Activated CD4-positive, alpha-beta T cell treated with anti-CD3 and anti-CD28 coated beads for 36 hours (primary cell): ENCODE results near the gene LIAS. TPM values are rescaled to one million over a fixed set of nuclear protein-coding genes. Genes with fewer than 3 reads are reported as not detected.

Experiments
- ATAC-seq: fragments of 200-7000 bp; cut with Tn5 transposase; one replicate; pipeline ENCODE4 v1.10.0; 2021; ENCODE audit warnings: mild to moderate bottlenecking, moderate library complexity
- CTCF ChIA-PET: fragments of 350-600 bp; sonication (Branson Sonifier 250); formaldehyde crosslinking; loops from one replicate; lab custom pipeline; 2021; ENCODE audit warnings: antibody characterized with exemption; lab: Charles Lee
- POLR2A ChIA-PET: fragments of 350-600 bp; sonication (Branson Sonifier 250); formaldehyde crosslinking; loops from one replicate; lab custom pipeline; 2021; ENCODE audit warnings: antibody characterized with exemption, inconsistent platforms; lab: Charles Lee
- DNase-seq: peaks from one replicate; pipeline ENCODE4 v3.0.0-alpha.2; 2020
- H3K27ac Mint-ChIP-seq: one replicate; pipeline ENCODE4 v1.8.0; 2021; ENCODE audit warnings: mixed read lengths
- H3K27me3 Mint-ChIP-seq: one replicate; pipeline ENCODE4 v1.8.0; 2021; ENCODE audit warnings: mixed read lengths
- H3K36me3 Mint-ChIP-seq: one replicate; pipeline ENCODE4 v1.8.0; 2021; ENCODE audit warnings: low read depth, mixed read lengths
- H3K4me1 Mint-ChIP-seq: one replicate; pipeline ENCODE4 v1.8.0; 2021; ENCODE audit warnings: mixed read lengths
- H3K4me3 Mint-ChIP-seq: one replicate; pipeline ENCODE4 v1.8.0; 2021; ENCODE audit warnings: mild to moderate bottlenecking, moderate library complexity, mixed read lengths
- H3K9me3 Mint-ChIP-seq: one replicate; pipeline ENCODE4 v1.8.0; 2021; ENCODE audit warnings: low read depth, mixed read lengths
- intact Hi-C, 2 experiments: fragments of 100-400 bp; cut with DNase I in 1 of 2; cut with micrococcal nuclease in 1 of 2; formaldehyde crosslinking; loops; one replicate each; pipeline versions ENCODE4 v1.14.2 to v1.15.1; 2022 to 2024; cut with DNase I, micrococcal nuclease
- total RNA-seq, 2 experiments: library from RNA; stranded (reverse); gene quantifications; one replicate each; pipeline ENCODE4 v1.2.3, GENCODE V29; 2021

LIAS gene
- total RNA-seq, 2 experiments from 2014 or later = 30.7 to 35.5 TPM

DNA sequence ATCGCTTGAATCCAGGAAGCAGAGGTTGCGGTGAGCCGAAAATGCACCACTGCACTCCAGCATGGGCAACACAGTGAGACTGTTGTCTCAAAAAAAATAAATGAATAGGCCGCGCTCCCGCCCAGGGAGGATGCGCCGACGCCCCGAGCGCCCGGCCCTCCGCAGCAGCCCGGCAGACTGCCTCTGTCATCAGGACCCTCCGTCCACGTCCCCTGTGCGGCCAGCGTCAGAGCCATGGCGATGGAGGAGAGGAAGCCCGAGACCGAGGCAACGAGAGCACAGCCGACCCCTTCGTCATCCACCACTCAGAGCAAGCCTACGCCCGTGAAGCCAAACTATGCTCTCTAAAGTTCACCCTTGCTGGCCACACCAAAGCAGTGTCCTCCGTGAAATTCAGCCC, 21.4 kb downstream of the LIAS start:
- Mint-ChIP-seq H3K36me3 (peaks cover 7% of the 10 kb centered on the region), H3K9me3 (no peaks in the 10 kb centered on the region), H3K4me1 (no peaks in the 10 kb centered on the region), H3K27me3 (no peaks in the 10 kb centered on the region), H3K27ac (no peak overlapping the region), H3K4me3 (no peak overlapping the region)
- POLR2A ChIA-PET = no interaction called here
- intact Hi-C loops = no loop called here
- DNase-seq (no peak), ATAC-seq (no peak)
- CTCF ChIA-PET = no interaction called here

DNA sequence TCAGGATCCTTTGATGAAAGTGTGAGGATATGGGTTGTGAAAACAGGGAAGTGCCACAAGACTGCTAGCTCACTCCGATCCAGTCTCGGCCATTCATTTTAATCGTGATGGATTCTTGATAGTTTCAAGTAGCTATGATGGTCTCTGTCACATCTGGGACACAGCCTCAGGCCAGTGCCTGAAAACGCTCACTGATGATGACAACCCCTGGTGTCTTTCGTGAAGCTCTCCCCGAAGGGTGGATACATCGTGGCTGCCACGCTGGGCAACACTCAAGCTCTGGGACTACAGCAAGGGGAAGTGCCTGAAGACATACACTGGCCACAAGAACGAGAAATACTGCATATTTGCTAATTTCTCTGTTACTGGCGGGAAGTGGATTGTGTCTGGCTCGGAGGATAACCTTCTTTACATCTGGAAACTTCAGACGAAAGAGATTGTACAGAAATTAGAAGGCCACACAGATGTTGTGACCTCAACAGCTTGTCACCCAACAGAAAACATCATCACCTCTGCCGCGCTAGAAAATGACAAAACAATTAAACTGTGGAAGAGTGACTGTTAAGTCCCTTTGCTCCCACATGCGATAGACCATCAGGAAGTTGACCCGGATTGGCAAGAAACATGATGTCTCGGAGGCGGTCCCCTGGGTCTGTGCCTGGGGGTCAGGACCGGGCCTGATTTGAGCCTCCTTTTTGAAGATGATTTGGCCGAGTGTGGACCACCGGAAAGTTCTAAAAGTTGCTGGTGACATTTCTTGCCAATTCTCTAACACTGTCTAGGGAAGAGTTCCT, 22.2 kb downstream of the LIAS start:
- no peak for DNase-seq
- H3K9me3 Mint-ChIP-seq = no peaks in the 10 kb centered on the region
- ChIA-PET POLR2A (no interaction called here), CTCF (interaction anchor here (0.6 to 0.7 kb wide), 2 partner anchors 10 to 37 kb away, joined by 3 read pairs; no protein-coding TSS in a partner anchor)
- H3K4me3 Mint-ChIP-seq = no peak overlapping the region
- H3K36me3 Mint-ChIP-seq = peaks cover 7% of the 10 kb centered on the region
- ATAC-seq = no peak
- H3K27ac Mint-ChIP-seq = no peak overlapping the region
- intact Hi-C loops = no loop called here
- H3K27me3 Mint-ChIP-seq = no peaks in the 10 kb centered on the region
- no peaks in the 10 kb centered on the region for H3K4me1 Mint-ChIP-seq

DNA sequence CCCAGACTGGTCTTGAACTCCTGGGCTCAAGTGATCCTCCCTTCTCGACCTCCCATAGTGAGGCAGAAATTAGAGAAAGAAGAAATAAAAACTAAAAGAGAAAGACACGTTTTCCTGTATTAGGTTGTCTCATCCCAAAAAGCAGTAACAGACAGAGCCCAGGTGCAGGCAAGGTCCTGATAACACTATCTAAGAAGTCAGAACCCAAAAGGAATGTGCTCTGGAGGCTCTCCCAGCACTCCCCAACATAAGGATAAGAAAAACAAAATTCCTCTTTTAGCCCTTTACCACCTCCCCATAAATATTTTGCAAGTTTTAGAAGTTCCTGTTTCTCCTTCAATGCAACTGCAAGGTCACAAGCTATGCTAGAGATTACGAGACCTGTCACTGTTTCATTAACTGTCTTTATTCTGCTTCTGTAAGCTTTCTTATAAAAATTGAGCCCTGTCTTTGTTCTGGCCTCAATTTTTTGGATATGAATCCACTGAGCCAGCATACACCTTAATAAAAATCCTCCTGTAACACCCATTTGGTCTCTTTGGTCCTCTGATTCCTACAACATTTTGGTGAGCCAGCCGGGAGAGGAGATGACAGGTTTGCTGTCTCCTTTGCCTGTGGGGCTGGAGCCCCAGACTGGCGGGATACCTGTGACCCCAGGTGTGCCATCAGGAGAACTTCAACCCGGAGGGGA, 25.9 kb downstream of the LIAS start:
- ChIA-PET CTCF (interaction anchor here (0.7 kb wide), 1 partner anchor 411 kb away, joined by 3 read pairs; no protein-coding TSS in a partner anchor), POLR2A (no interaction called here)
- ATAC-seq (no peak), DNase-seq (no peak)
- no peaks in the 10 kb centered on the region for H3K4me1 Mint-ChIP-seq
- H3K27me3 Mint-ChIP-seq = no peaks in the 10 kb centered on the region
- H3K27ac Mint-ChIP-seq = no peak overlapping the region
- H3K9me3 Mint-ChIP-seq = no peaks in the 10 kb centered on the region
- intact Hi-C loops = no loop called here
- no peak overlapping the region for H3K4me3 Mint-ChIP-seq
- no peaks in the 10 kb centered on the region for H3K36me3 Mint-ChIP-seq

DNA sequence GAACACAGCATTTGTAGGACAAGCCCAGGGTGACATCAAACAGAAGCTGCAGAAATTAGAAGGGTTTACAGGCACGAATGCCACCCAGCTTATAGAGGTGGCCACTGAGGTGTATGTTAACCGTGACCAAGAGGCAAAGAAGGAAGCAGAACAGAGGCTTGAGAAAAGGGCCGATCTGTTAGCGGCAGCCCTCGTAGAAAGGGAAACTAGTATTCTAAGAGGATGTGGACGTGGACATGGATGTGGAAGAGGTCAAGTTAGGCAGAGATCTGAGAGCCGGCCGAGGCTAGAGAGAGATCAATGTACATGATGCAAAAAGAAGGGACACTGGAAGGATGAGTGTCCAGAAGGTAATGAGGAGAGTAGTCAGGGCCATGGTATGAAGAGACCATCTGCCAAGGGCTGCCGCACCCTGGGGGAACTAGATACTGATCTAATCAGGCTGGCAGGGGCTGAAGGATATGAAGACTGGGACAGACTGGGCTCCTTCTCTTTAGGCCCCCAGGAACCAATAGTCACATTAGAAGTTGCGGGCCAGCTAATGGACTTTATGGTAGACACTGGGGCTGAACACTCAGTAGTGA, 27.5 kb downstream of the LIAS start:
- no peaks in the 10 kb centered on the region for H3K36me3 Mint-ChIP-seq
- no peaks in the 10 kb centered on the region for H3K9me3 Mint-ChIP-seq
- no peaks in the 10 kb centered on the region for H3K27me3 Mint-ChIP-seq
- ATAC-seq = no peak
- ChIA-PET POLR2A (no interaction called here), CTCF (no interaction called here)
- DNase-seq = no peak
- intact Hi-C loops = no loop called here
- H3K4me1 Mint-ChIP-seq = no peaks in the 10 kb centered on the region
- H3K4me3 Mint-ChIP-seq = no peak overlapping the region
- no peak overlapping the region for H3K27ac Mint-ChIP-seq

DNA sequence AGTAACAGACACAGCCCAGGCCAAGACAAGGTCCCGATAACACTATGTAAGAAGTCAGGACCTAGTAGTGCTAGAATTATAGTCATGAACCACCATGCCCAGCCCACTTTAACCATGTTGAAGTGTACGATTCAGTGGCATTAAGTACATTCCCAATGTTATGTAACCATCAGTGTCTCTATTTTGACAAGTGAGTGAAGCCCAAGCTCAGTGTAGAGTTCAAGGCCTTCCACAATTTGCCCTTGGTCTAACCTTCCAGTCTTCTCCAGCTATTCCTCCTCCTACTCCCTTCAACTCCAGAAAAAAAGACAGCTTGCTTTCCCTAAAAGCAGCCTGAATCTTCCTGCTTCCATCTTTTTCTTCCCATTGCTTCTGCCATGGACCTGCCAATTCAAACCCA, 31.5 kb downstream of the LIAS start:
- no peaks in the 10 kb centered on the region for H3K36me3 Mint-ChIP-seq
- no peak overlapping the region for H3K4me3 Mint-ChIP-seq
- no peak for ATAC-seq
- ChIA-PET POLR2A (no interaction called here), CTCF (no interaction called here)
- no peak for DNase-seq
- H3K4me1 Mint-ChIP-seq = no peaks in the 10 kb centered on the region
- intact Hi-C loops = no loop called here
- no peaks in the 10 kb centered on the region for H3K9me3 Mint-ChIP-seq
- H3K27me3 Mint-ChIP-seq = no peaks in the 10 kb centered on the region
- H3K27ac Mint-ChIP-seq = no peak overlapping the region

DNA sequence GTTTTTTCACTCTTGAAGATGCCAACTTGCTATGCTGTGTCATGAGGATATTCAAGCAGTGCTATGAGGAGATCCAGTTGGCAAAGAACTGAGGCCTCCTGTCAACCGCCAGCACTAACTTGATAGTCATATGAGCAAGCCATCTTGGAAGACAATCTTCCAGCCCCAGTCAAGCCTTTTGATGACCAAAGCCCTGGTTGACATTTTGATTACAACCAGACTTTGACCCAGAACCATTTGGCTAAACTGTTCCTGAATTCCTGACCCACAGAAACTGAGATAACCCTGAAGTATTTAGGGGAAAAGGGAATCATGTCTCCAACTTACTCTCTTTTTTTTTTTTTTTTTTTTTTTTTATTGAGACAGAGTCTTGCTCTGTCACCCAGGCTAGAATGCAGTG, 35.5 kb downstream of the LIAS start:
- Mint-ChIP-seq H3K4me3 (no peak overlapping the region), H3K9me3 (no peaks in the 10 kb centered on the region), H3K36me3 (peaks cover 9% of the 10 kb centered on the region), H3K4me1 (no peaks in the 10 kb centered on the region), H3K27me3 (no peaks in the 10 kb centered on the region), H3K27ac (no peak overlapping the region)
- CTCF ChIA-PET = no interaction called here
- intact Hi-C loops = no loop called here
- POLR2A ChIA-PET = no interaction called here
- ATAC-seq (no peak), DNase-seq (no peak)

DNA sequence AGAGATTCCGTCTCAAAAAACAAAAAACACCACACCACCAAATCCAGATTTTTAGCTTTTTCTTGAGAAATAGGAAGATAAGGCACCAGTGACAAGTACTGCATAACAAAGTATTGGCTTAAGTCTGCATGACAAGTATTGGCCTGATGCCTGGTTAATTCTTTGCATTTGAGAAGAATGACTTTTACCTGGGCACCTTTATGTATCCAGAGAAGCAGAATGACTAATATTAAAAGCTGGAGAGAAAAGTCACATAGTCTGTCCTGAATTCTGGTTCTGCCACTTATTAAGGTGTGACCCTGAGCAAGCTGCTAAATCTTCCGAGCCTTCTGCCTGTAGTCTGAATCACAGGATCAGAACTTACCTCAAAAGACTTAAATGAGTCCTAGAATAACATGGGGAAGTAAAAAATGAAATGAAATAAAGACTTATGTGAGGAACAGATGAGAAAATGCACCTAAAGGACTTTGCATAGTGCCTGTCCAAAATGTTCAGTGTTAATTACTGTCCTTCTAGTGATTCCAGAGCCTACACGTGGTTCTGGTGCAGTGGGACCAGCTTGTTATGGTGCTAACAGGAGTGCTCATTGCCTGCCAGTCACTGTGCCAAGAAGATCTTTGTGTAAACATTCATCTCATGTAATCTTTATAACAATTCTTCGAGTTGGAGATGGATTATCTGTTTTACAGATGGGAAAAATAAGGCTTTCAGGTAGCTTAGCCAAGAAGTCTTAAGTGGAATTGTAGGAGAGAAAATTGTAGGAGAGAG, 36.8 kb downstream of the LIAS start:
- H3K9me3 Mint-ChIP-seq = no peaks in the 10 kb centered on the region
- intact Hi-C loops = no loop called here
- no peak overlapping the region for H3K4me3 Mint-ChIP-seq
- no peaks in the 10 kb centered on the region for H3K27me3 Mint-ChIP-seq
- H3K36me3 Mint-ChIP-seq = peaks cover 13% of the 10 kb centered on the region
- ATAC-seq (no peak), DNase-seq (no peak)
- CTCF ChIA-PET = interaction anchor here (0.7 kb wide), 1 partner anchor 55 kb away, joined by 4 read pairs; no protein-coding TSS in a partner anchor
- no peaks in the 10 kb centered on the region for H3K4me1 Mint-ChIP-seq
- H3K27ac Mint-ChIP-seq = no peak overlapping the region
- POLR2A ChIA-PET = no interaction called here

DNA sequence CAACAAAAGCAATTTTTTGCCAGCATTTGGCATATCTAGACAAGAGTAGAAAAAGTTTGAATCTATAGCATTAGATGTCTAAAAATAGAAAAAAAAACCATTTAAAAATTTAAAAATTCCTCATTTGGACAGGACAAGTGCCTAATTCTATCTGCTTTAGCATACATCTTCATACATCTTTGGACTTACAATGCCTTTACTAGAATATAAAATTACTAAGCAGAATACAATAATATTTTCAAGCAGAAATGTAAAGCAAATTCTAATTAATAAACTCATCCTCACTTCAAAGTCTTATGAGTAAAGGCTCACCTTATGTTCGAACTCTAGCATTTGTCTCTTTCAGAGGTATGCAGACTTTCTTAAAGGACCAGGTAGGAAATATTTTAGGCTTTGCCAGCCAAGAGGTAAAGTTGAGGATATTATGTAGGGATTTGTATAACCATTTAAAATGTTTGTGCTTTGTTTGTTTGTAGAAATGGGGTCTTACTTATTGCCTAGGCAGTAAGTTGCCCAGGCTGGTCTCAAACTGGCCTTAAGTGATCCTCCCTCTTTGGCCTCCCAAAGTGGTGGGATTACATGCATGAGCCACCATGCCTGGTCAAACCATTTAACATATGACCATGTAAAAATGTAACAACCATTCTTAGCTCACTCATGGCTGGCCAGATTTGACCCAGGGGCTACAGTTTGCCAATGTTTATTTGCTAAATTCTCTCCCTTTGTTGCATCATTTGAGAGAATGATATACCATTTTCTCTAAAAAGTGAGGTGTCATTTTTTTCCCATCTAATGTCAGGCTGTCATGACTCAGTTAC, 39.3 kb downstream of the LIAS start:
- peaks cover 20% of the 10 kb centered on the region for H3K36me3 Mint-ChIP-seq
- ChIA-PET POLR2A (interaction anchor here (0.6 kb wide), 1 partner anchor 1047 kb away, joined by 3 read pairs; no protein-coding TSS in a partner anchor), CTCF (interaction anchor here (0.6 kb wide), 1 partner anchor 503 kb away, joined by 3 read pairs; no protein-coding TSS in a partner anchor)
- ATAC-seq = no peak
- H3K27ac Mint-ChIP-seq = no peak overlapping the region
- H3K4me1 Mint-ChIP-seq = no peaks in the 10 kb centered on the region
- H3K4me3 Mint-ChIP-seq = no peak overlapping the region
- H3K27me3 Mint-ChIP-seq = no peaks in the 10 kb centered on the region
- no peak for DNase-seq
- intact Hi-C loops = no loop called here
- H3K9me3 Mint-ChIP-seq = no peaks in the 10 kb centered on the region

DNA sequence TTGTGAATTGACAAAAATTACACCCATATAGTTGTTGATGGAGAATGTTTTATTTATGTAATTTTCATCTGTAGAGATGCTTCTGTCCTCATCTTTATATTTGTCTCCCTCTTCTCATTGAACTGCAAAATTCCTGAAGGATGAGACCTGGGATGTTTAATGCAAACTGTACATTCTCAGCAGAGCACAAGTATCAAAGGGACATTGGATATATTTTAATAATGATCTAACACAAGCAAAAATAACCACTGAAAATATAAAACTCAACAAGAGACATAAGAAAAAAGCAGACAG, 39.8 kb downstream of the LIAS start:
- no peak overlapping the region for H3K4me3 Mint-ChIP-seq
- no peaks in the 10 kb centered on the region for H3K9me3 Mint-ChIP-seq
- intact Hi-C loops = no loop called here
- no peak overlapping the region for H3K27ac Mint-ChIP-seq
- ChIA-PET POLR2A (no interaction called here), CTCF (no interaction called here)
- ATAC-seq = no peak
- peaks cover 24% of the 10 kb centered on the region for H3K36me3 Mint-ChIP-seq
- no peak for DNase-seq
- no peaks in the 10 kb centered on the region for H3K4me1 Mint-ChIP-seq
- no peaks in the 10 kb centered on the region for H3K27me3 Mint-ChIP-seq

DNA sequence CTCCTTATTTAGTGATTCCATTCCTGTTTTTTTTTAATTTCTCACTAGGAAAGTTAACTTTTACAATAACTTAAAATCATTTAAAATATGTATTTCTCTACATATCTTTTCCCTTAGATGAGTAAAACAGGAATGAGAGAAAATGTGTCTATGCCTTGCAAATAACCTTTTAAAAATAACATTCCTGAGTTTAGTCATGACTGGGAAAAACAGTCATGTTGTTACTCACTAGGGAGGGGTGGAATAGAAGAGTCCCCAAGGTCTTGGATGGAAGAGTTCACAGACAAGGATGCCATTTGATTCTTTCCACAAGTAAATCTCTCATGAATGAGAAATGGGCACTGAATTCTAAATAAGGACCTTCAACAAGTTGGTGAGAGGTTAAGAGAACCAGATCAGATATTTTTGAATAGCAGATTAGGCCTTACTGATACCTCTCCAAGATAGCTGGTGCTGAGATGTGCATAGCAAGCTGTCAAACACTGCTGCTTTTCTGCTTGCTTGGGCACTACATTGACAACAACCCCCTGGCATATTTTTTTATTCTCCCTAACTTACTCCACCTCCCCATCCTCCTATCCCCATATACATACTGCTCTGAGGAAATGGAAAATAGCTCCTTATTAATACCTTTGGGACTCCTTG, 43.3 kb downstream of the LIAS start:
- H3K27me3 Mint-ChIP-seq = no peaks in the 10 kb centered on the region
- ChIA-PET POLR2A (no interaction called here), CTCF (no interaction called here)
- DNase-seq (no peak), ATAC-seq (no peak)
- peaks cover 37% of the 10 kb centered on the region for H3K36me3 Mint-ChIP-seq
- intact Hi-C loops = no loop called here
- H3K27ac Mint-ChIP-seq = no peak overlapping the region
- H3K4me1 Mint-ChIP-seq = no peaks in the 10 kb centered on the region
- H3K4me3 Mint-ChIP-seq = no peak overlapping the region
- H3K9me3 Mint-ChIP-seq = no peaks in the 10 kb centered on the region
